Endothelial cell of umbilical vein (primary cell): ENCODE data around the gene TTC39A. TPM values are rescaled to one million over a fixed set of nuclear protein-coding genes. Genes with fewer than 3 reads are reported as not detected.

Experiments
- BruUV-seq: library from RNA; stranded (reverse); fragments of 400-500 nt; replicated peaks from 2 replicates; lab custom pipeline; 2021; lab: Mats Ljungman, UMichigan
- CTCF ChIA-PET: fragments of 300-600, 350-600 bp; sonication (Branson Sonifier 250); formaldehyde crosslinking; loops from one replicate; lab custom pipeline; 2021; ENCODE audit warnings: antibody characterized with exemption, inconsistent platforms; lab: Charles Lee
- POLR2A ChIA-PET: fragments of 300-600, 350-600 bp; sonication (Branson Sonifier 250); formaldehyde crosslinking; loops from one replicate; lab custom pipeline; 2021; ENCODE audit warnings: antibody characterized with exemption, inconsistent platforms; lab: Charles Lee
- DNase-seq: peaks from one replicate; pipeline ENCODE4 v3.0.0-alpha.2; 2011; ENCODE audit warnings: low read depth, low spot score
- FAIRE-seq: peaks from 2 replicates; lab custom pipeline; 2011; peaks lifted over from hg19 to GRCh38; lab: Jason Lieb, UNC
- H2AFZ ChIP-seq: 2 replicates; pipeline ENCODE4 v1.6.0; 2012; ENCODE audit warnings: low read depth, low read length, control low read depth, inconsistent platforms
- H3K27ac ChIP-seq: 2 replicates; pipeline ENCODE4 v1.5.1; 2011; ENCODE audit warnings: low read depth, mild to moderate bottlenecking, control low read depth, low read length, moderate library complexity; ENCODE audit not compliant: insufficient read depth
- H3K27me3 ChIP-seq, 2 experiments: 2 replicates each; pipeline versions ENCODE4 v1.6.0 to v1.6.1; 2011; ENCODE audit warnings: low read length in 2 of 2, mixed read lengths in 1 of 2; ENCODE audit not compliant: control insufficient read depth in 2 of 2, insufficient read depth in 2 of 2
- H3K36me3 ChIP-seq, 2 experiments: 2 replicates in 1 of 2; 3 replicates in 1 of 2; pipeline ENCODE4 v1.5.1; 2011; ENCODE audit warnings: low read length in 2 of 2, mild to moderate bottlenecking in 1 of 2, moderate library complexity in 1 of 2; ENCODE audit not compliant: control insufficient read depth in 2 of 2, insufficient read depth in 2 of 2; ENCODE audit errors: extremely low read depth in 1 of 2
- H3K4me1 ChIP-seq: 3 replicates; pipeline ENCODE4 v1.5.1; 2011; ENCODE audit warnings: mild to moderate bottlenecking, low read length; ENCODE audit not compliant: control insufficient read depth, insufficient read depth; ENCODE audit errors: extremely low read depth
- H3K4me2 ChIP-seq: 2 replicates; pipeline ENCODE4 v1.6.1; 2011; ENCODE audit warnings: low read length, control low read depth, mixed read lengths; ENCODE audit not compliant: insufficient read depth
- H3K4me3 ChIP-seq, 3 experiments: fragments of 200-600 bp in 1 of 3; sonication (generic), shearing (Covaris generic) in 1 of 3; replicated peaks in 1 of 3; 2 replicates each; pipeline ENCODE4 v1.5.1; 2011 to 2016; ENCODE audit warnings: control low read depth in 3 of 3, low read length in 3 of 3, mild to moderate bottlenecking in 2 of 3, inconsistent platforms in 1 of 3, low read depth in 1 of 3, moderate library complexity in 1 of 3; ENCODE audit not compliant: insufficient read depth in 1 of 3
- H3K79me2 ChIP-seq: 2 replicates; pipeline ENCODE4 v1.6.0; 2012; ENCODE audit warnings: low read length, inconsistent platforms; ENCODE audit not compliant: control insufficient read depth, insufficient read depth
- H3K9ac ChIP-seq: replicated peaks from 2 replicates; pipeline ENCODE3; 2011; ENCODE audit warnings: low read length, control low read depth; ENCODE audit not compliant: insufficient read depth; ENCODE audit errors: extremely low read depth
- H3K9me1 ChIP-seq: replicated peaks from 3 replicates; pipeline ENCODE4 v1.6.0; 2011; ENCODE audit warnings: mild to moderate bottlenecking, low read length; ENCODE audit not compliant: control insufficient read depth, insufficient read depth; ENCODE audit errors: extremely low read depth
- H3K9me3 ChIP-seq: replicated peaks from 2 replicates; pipeline ENCODE4 v1.5.1; 2012; ENCODE audit warnings: low read length, inconsistent platforms; ENCODE audit not compliant: control insufficient read depth, insufficient read depth
- H4K20me1 ChIP-seq: replicated peaks from 2 replicates; pipeline ENCODE3; 2011; ENCODE audit warnings: mild to moderate bottlenecking, low read length; ENCODE audit not compliant: control insufficient read depth, insufficient read depth; ENCODE audit errors: extremely low read depth
- CTCF ChIP-seq, 2 donors: IDR thresholded peaks; 1 replicate in 1 of 2; 2 replicates in 1 of 2; pipeline ENCODE4 v1.5.1; 2011; ENCODE audit warnings: low read length in 2 of 2, mild to moderate bottlenecking in 2 of 2, moderate library complexity in 2 of 2, control low read depth in 1 of 2, inconsistent platforms in 1 of 2, low read depth in 1 of 2; ENCODE audit not compliant: insufficient read depth in 1 of 2; ENCODE audit errors: extremely low read depth in 1 of 2
- EZH2 ChIP-seq: IDR thresholded peaks from 2 replicates; pipeline ENCODE4 v1.6.1; 2012; ENCODE audit warnings: borderline replicate concordance, low read depth, mild to moderate bottlenecking, moderate library complexity, low read length, inconsistent platforms; ENCODE audit not compliant: severe bottlenecking
- FOS ChIP-seq: IDR thresholded peaks from 2 replicates; pipeline ENCODE4 v1.6.1; 2011; ENCODE audit warnings: mild to moderate bottlenecking, low read length, moderate library complexity, borderline replicate concordance; ENCODE audit not compliant: insufficient read depth
- GATA2 ChIP-seq: IDR thresholded peaks from 2 replicates; pipeline ENCODE4 v1.7.0; 2011; ENCODE audit warnings: low read depth, mild to moderate bottlenecking, moderate library complexity, mixed read lengths, low read length; ENCODE audit not compliant: insufficient read length, insufficient read depth
- JUN ChIP-seq: IDR thresholded peaks from 2 replicates; pipeline ENCODE4 v1.6.1; 2011; ENCODE audit warnings: borderline replicate concordance, low read depth; ENCODE audit not compliant: insufficient read length, insufficient read depth
- MAX ChIP-seq: IDR thresholded peaks from 2 replicates; pipeline ENCODE4 v1.6.1; 2011; ENCODE audit not compliant: insufficient read depth, insufficient read length
- MYC ChIP-seq: IDR thresholded peaks from one replicate; pipeline ENCODE4 v1.6.1; 2011; ENCODE audit warnings: mild to moderate bottlenecking, low read depth, low read length
- POLR2A ChIP-seq: IDR thresholded peaks from 2 replicates; pipeline ENCODE4 v1.6.1; 2012; ENCODE audit warnings: low read depth, mild to moderate bottlenecking, control low read depth, low read length
- POLR2AphosphoS5 ChIP-seq: IDR thresholded peaks from 2 replicates; pipeline ENCODE4 v1.6.1; 2012; ENCODE audit warnings: low read depth, mild to moderate bottlenecking, control low read depth, low read length, moderate library complexity; ENCODE audit not compliant: insufficient read depth
- dilution Hi-C: fragments of 300-500 bp; cut with MboI; formaldehyde crosslinking; loops from one replicate; pipeline ENCODE4 v1.15.0; 2019; ENCODE audit warnings: low sequenced_read_pairs; ENCODE audit not compliant: extremely low pct_ligation_motif_present
- intact Hi-C: fragments of 100-400 bp; cut with micrococcal nuclease; formaldehyde crosslinking; loops from one replicate; pipeline ENCODE4 v1.10.0; 2022
- polyA plus RNA-seq, 4 experiments: library from polyadenylated mRNA; depleted of rRNA in 3 of 4; stranded (reverse) in 3 of 4; unstranded in 1 of 4; fragments of >200 nt; gene quantifications; 2 replicates each; pipeline versions ENCODE4 v1.2.1 to v1.2.3, GENCODE V29; 2011 to 2012; ENCODE audit warnings: missing spikeins in 1 of 4
- total RNA-seq: library from RNA; stranded (reverse); gene quantifications from 2 replicates; pipeline ENCODE4 v1.2.3, GENCODE V29; 2021

TTC39A gene
- total and polyA plus RNA-seq, 2 donors (not counting 3 experiments of a cell fraction or from before 2014, with no cell fraction given): 1.1 to 1.7 TPM

- no peaks in the 10 kb centered on the region for H3K4me1 ChIP-seq
- no peak overlapping the region for H3K4me3 ChIP-seq
- no peaks in the 10 kb centered on the region for H3K9me1 ChIP-seq
- H3K4me2 ChIP-seq: no peak overlapping the region
- intact Hi-C loops (no loop called here), dilution Hi-C loops (no loop called here)
- FAIRE-seq (no peak), DNase-seq (no peak)
- H3K27ac ChIP-seq: no peak overlapping the region
- POLR2A ChIA-PET: no interaction called here
- BruUV-seq: no TSS peak
- no peak for TF ChIP-seq MYC
- no peak for TF ChIP-seq GATA2
- TF ChIP-seq CTCF (IDR thresholded peaks at IDR 0.05; ENCODE audit: extremely low read depth in 1 of 2, insufficient read depth in 1 of 2, low read depth in 1 of 2, low read length in 2 of 2): no peak
- no peak for TF ChIP-seq FOS
- no peak for TF ChIP-seq MAX
- no peak for TF ChIP-seq JUN
- no peak for TF ChIP-seq POLR2AphosphoS5
- TF ChIP-seq POLR2A: no peak
- no peak for TF ChIP-seq EZH2
- H3K36me3 ChIP-seq: peaks cover 0 to 1% of the 10 kb centered on the region in 2 experiments
- no peaks in the 10 kb centered on the region for H3K79me2 ChIP-seq
- H3K27me3 ChIP-seq: peaks cover 2 to 6% of the 10 kb centered on the region in 2 experiments
- CTCF ChIA-PET: interaction anchor here (1.8 kb wide), 1 partner anchor 185 kb away, joined by 5 read pairs; no protein-coding TSS in a partner anchor
- no peak overlapping the region for H3K9ac ChIP-seq
- H4K20me1 ChIP-seq: no peaks in the 10 kb centered on the region
- H2AFZ ChIP-seq: no peak overlapping the region
- no peaks in the 10 kb centered on the region for H3K9me3 ChIP-seq
These were observed 19.5 kb upstream of the TTC39A start for GRCh38 chr1:51349862-51350261.
